SH-SY5Y (cell line): ENCODE results near the gene WNK2.

Source experiments
- GATA2 ChIP-seq: IDR thresholded peaks from 2 replicates; pipeline ENCODE4 v1.6.1; 2011; ENCODE audit warnings: mild to moderate bottlenecking, low read depth, low read length
- GATA3 ChIP-seq: IDR thresholded peaks from 2 replicates; pipeline ENCODE4 v1.6.1; 2011; ENCODE audit warnings: low read depth, mild to moderate bottlenecking, low read length, moderate library complexity

DNA sequence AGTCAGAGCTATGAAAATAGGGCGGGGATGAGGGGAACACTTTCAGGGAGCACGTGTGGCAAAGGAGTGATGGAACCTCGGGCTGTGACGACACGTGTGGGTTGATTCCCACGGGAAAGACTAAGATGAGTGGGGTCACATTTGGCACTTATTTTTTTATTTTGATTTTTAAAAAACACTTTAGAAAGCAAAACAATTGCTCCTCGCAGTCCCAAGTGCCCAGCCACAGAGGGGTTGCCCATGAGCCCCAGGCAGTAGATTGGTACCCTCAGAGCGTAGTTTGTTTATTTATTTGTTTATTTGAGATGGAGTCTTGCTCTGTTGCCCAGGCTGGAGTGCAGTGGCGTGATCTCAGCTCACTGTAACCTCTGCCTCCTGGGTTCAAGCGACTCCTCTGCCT, 69.7 kb downstream of the WNK2 start:
- TF ChIP-seq GATA2 (no peak), GATA3 (no peak)
